Gastrocnemius medialis (tissue), 4 donors: ENCODE results near the gene LMTK2. TPM values are rescaled to one million over a fixed set of nuclear protein-coding genes. Genes with fewer than 3 reads are reported as not detected.

Source experiments
- ATAC-seq, 2 donors: fragments of 150-250 bp; one replicate each; pipeline ENCODE4 v1.9.1; 2016
- DNase-seq, 2 donors: peaks; one replicate each; pipeline ENCODE4 v3.0.0-alpha.2; 2019
- H3K27ac ChIP-seq, 4 donors: fragments of 200-600 bp; sonication (generic); 1 replicate in 1 of 4; 2 replicates in 3 of 4; pipeline ENCODE4 v1.5.1; 2016 to 2018; ENCODE audit warnings: mild to moderate bottlenecking in 2 of 4, moderate library complexity in 1 of 4
- H3K27me3 ChIP-seq, 3 donors: fragments of 200-600 bp; sonication (generic) in 2 of 3; 1 replicate in 1 of 3; 2 replicates in 2 of 3; pipeline versions ENCODE4 v1.5.1 to v1.6.0; 2016 to 2019; ENCODE audit warnings: mild to moderate bottlenecking in 1 of 3, moderate library complexity in 1 of 3
- H3K36me3 ChIP-seq, 2 donors: fragments of 200-600 bp; sonication (generic) in 1 of 2; one replicate each; pipeline ENCODE4 v1.5.1; 2017 to 2018
- H3K4me1 ChIP-seq, 2 donors: fragments of 200-600 bp; sonication (generic) in 1 of 2; one replicate each; pipeline ENCODE4 v1.5.1; 2016 to 2017; ENCODE audit warnings: mild to moderate bottlenecking in 2 of 2
- H3K4me3 ChIP-seq, 4 donors: fragments of 200-600 bp; sonication (generic) in 3 of 4; 1 replicate in 1 of 4; 2 replicates in 3 of 4; pipeline ENCODE4 v1.5.1; 2016 to 2019; ENCODE audit warnings: mild to moderate bottlenecking in 2 of 4
- H3K9me3 ChIP-seq, 3 donors: fragments of 200-600 bp; sonication (generic) in 2 of 3; 1 replicate in 1 of 3; 2 replicates in 2 of 3; pipeline ENCODE4 v1.5.1; 2016 to 2019
- CTCF ChIP-seq, 5 experiments: fragments of 450-650 bp in 3 of 5; fragments of 200-600 bp in 2 of 5; sonication (generic) in 2 of 5; IDR thresholded peaks in 4 of 5; conservative IDR thresholded peaks in 1 of 5; 1 replicate in 4 of 5; 2 replicates in 1 of 5; pipeline ENCODE4 v1.5.1; 2016 to 2019; ENCODE audit warnings: antibody characterized with exemption in 5 of 5, mild to moderate bottlenecking in 3 of 5, moderate library complexity in 3 of 5
- POLR2A ChIP-seq, 2 donors: fragments of 450-650 bp; IDR thresholded peaks; one replicate each; pipeline ENCODE4 v1.6.1; 2017; ENCODE audit warnings: antibody characterized with exemption in 2 of 2, mild to moderate bottlenecking in 2 of 2, moderate library complexity in 2 of 2
- in situ Hi-C, 4 donors: fragments of 200-750 bp; cut with MboI; loops; one replicate each; pipeline versions ENCODE4 v1.15.0 to v1.8.0; 2017; ENCODE audit warnings: low sequenced_read_pairs in 4 of 4
- intact Hi-C: fragments of 100-400 bp; cut with DNase I; formaldehyde crosslinking; loops from one replicate; pipeline ENCODE4 v1.15.1; 2023; ENCODE audit warnings: low total_unique reads
- total RNA-seq, 4 donors: library from RNA; depleted of rRNA; stranded (reverse); fragments of >200 nt; gene quantifications; one replicate each; pipeline versions ENCODE4 v1.1.0 to v1.2.3, GENCODE V29; 2016

The LMTK2 gene
- total RNA-seq, 4 donors from 2014 or later: 10.8 to 44.2 (median 17.7) TPM

GRCh38 chr7:98232799-98233198 is 126.1 kb downstream of the LMTK2 start:
- in situ Hi-C loops: loop anchor here in 1 of 4 donors (25.0 kb wide), 1 partner anchor 120 kb away; the partner anchor contains the start of gene LMTK2
- no peaks in the 10 kb centered on the region for H3K9me3 ChIP-seq
- no peak overlapping the region for H3K4me3 ChIP-seq
- TF ChIP-seq POLR2A (IDR thresholded peaks at IDR 0.05) (no peak), CTCF (IDR thresholded peaks at IDR 0.05 in 4 of 5, conservative IDR thresholded peaks at IDR 0.05 in 1 of 5) (no peak)
- H3K36me3 ChIP-seq: peaks cover 0 to 20% of the 10 kb centered on the region in 2 donors
- peaks cover 0 to 4% of the 10 kb centered on the region in 2 donors for H3K4me1 ChIP-seq
- ATAC-seq (no peak), DNase-seq (no peak)
- intact Hi-C loops: no loop called here
- H3K27ac ChIP-seq: no peak overlapping the region
- no peaks in the 10 kb centered on the region for H3K27me3 ChIP-seq

GRCh38 chr7:98233219-98234070 is 126.8 kb downstream of the LMTK2 start:
- intact Hi-C loops: no loop called here
- Histone ChIP-seq H3K9me3 (no peaks in the 10 kb centered on the region), H3K4me3 (no peak overlapping the region), H3K4me1 (peaks cover 0 to 4% of the 10 kb centered on the region in 2 donors), H3K27ac (no peak overlapping the region), H3K27me3 (no peaks in the 10 kb centered on the region), H3K36me3 (peaks cover 0 to 25% of the 10 kb centered on the region in 2 donors)
- ATAC-seq: no peak
- TF ChIP-seq POLR2A (IDR thresholded peaks at IDR 0.05) (no peak), CTCF (IDR thresholded peaks at IDR 0.05 in 4 of 5, conservative IDR thresholded peaks at IDR 0.05 in 1 of 5) (no peak)
- DNase-seq: no peak
- in situ Hi-C loops: loop anchor here in 1 of 4 donors (25.0 kb wide), 1 partner anchor 121 kb away; the partner anchor contains the start of gene LMTK2

- no peaks in the 10 kb centered on the region for H3K9me3 ChIP-seq
- DNase-seq: no peak
- TF ChIP-seq POLR2A (IDR thresholded peaks at IDR 0.05) (no peak), CTCF (IDR thresholded peaks at IDR 0.05 in 4 of 5, conservative IDR thresholded peaks at IDR 0.05 in 1 of 5) (no peak)
- H3K4me3 ChIP-seq: no peak overlapping the region
- no peak for ATAC-seq
- H3K27ac ChIP-seq: no peak overlapping the region
- intact Hi-C loops (no loop called here), in situ Hi-C loops (loop anchor here in 1 of 4 donors (25.0 kb wide), 1 partner anchor 122 kb away; the partner anchor contains the start of gene LMTK2)
- H3K4me1 ChIP-seq: no peaks in the 10 kb centered on the region
- peaks cover 0 to 36% of the 10 kb centered on the region in 2 donors for H3K36me3 ChIP-seq
- H3K27me3 ChIP-seq: no peaks in the 10 kb centered on the region
Measured at GRCh38 chr7:98234429-98235147, 127.9 kb downstream of the LMTK2 start.

GRCh38 chr7:98235901-98236300 is 129.2 kb downstream of the LMTK2 start:
- Histone ChIP-seq H3K9me3 (no peaks in the 10 kb centered on the region), H3K27me3 (no peaks in the 10 kb centered on the region), H3K36me3 (peaks cover 0 to 48% of the 10 kb centered on the region in 2 donors), H3K4me1 (no peaks in the 10 kb centered on the region), H3K4me3 (no peak overlapping the region), H3K27ac (no peak overlapping the region)
- intact Hi-C loops: no loop called here
- TF ChIP-seq POLR2A (IDR thresholded peaks at IDR 0.05): no peak
- no peak for TF ChIP-seq CTCF (IDR thresholded peaks at IDR 0.05 in 4 of 5, conservative IDR thresholded peaks at IDR 0.05 in 1 of 5)
- in situ Hi-C loops: loop anchor here in 1 of 4 donors (25.0 kb wide), 1 partner anchor 124 kb away; the partner anchor contains the start of gene LMTK2
- ATAC-seq (no peak), DNase-seq (no peak)
